ENCODE measurements around the gene CFTR. TPM values are rescaled to one million over a fixed set of nuclear protein-coding genes. Genes with fewer than 3 reads are reported as not detected.

CFTR gene
- total and polyA plus RNA-seq, 2 of the 8 experiments (the other 6 are each of a cell fraction or from before 2014, with no cell fraction given): 1.2 to 1.6 TPM

DNA sequence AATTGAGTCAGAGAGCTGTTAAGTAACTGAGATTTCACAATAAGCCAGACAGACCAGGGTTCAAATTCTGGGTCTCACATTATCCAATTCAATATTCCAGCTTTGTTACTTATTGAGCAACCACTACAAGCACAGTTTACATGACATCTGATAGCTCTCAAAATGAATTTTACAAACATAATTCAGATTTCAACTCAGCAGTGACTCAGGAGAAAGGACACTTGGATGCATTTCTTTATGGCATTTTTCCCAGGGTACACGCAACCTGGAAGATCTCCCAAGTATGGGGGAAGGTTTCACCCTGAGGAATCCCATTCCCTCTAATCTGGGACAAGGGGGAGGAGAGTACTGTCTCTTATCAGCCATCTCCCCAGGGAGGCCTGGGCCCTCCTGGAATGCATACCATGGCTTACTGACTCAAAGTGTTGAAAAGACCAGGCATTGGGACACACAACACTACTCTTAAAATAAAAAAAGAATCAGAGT, 102.4 kb downstream of the CFTR start:
- H4K8ac ChIP-seq (ENCODE audit: extremely low read depth, insufficient read depth, low read length): no peak overlapping the region
- TF ChIP-seq TEAD4 (IDR thresholded peaks at IDR 0.05; ENCODE audit: low read depth, low read length) (0 out of 2 replicates have a peak, but pooled peaks have one; percentile 20), NANOG (IDR thresholded peaks at IDR 0.05; ENCODE audit: insufficient read depth, low read depth, low read length, poor library complexity, severe bottlenecking) (no peak), HDAC2 (IDR thresholded peaks at IDR 0.05; ENCODE audit: borderline replicate concordance in 1 of 2, low read depth in 2 of 2, low read length in 2 of 2) (no peak)
- ChIA-PET POLR2A (ENCODE audit: partially characterized antibody) (no interaction called here), CTCF (ENCODE audit: partially characterized antibody) (no interaction called here)
- H2AFZ ChIP-seq (ENCODE audit: low read length): no peak overlapping the region
- 100% methylated on average over 1 of the region's 1 CpG; no CpG with 5 or more reads in 1 of the 2 experiments for WGBS, 2 experiments (ENCODE audit: extremely low coverage in 1 of 2, insufficient coverage in 1 of 2, insufficient read length in 1 of 2, insufficient replicate concordance in 2 of 2, low coverage in 1 of 2, low lambda C conversion rate in 2 of 2, missing lambda C conversion rate in 1 of 2)
- no peak overlapping the region for H2BK12ac ChIP-seq (ENCODE audit: low read depth, low read length)
- no peak overlapping the region for H2BK20ac ChIP-seq (ENCODE audit: low read length)
- no peak overlapping the region for H3K14ac ChIP-seq (ENCODE audit: insufficient read length)
- FAIRE-seq: no peak
- no peak overlapping the region for H2BK15ac ChIP-seq (ENCODE audit: low read length)
- H3K56ac ChIP-seq (replicated peaks; ENCODE audit: insufficient read length, low read depth, low read length): no peak overlapping the region
- no peak overlapping the region for H2BK5ac ChIP-seq (ENCODE audit: low read depth, low read length)
- H4K5ac ChIP-seq (ENCODE audit: insufficient read length, low read depth, low read length): no peak overlapping the region
- H3K4ac ChIP-seq (replicated peaks; ENCODE audit: insufficient read length, low read depth, low read length): no peak overlapping the region
- H3K4me2 ChIP-seq (ENCODE audit: insufficient read depth in 1 of 2, low read depth in 2 of 2, low read length in 2 of 2): no peak overlapping the region
- H3K27me3 ChIP-seq (replicated peaks in 1 of 4; ENCODE audit: control insufficient read depth in 3 of 4, extremely low read depth in 1 of 4, insufficient read depth in 3 of 4, low read length in 3 of 4): no peaks in the 10 kb centered on the region
- no peak overlapping the region for H2AK5ac ChIP-seq (ENCODE audit: low read depth, low read length)
- H3K36me3 ChIP-seq (ENCODE audit: control insufficient read depth in 2 of 4, insufficient read depth in 4 of 4, low read length in 3 of 4): no peaks in the 10 kb centered on the region
- DNase-seq (ENCODE audit: low read depth in 1 of 2, low spot score in 2 of 2): peak in 1 of 2 experiments; percentile 9
- H3K79me1 ChIP-seq (ENCODE audit: low read depth, low read length): no peaks in the 10 kb centered on the region
- H3K4me3 ChIP-seq (ENCODE audit: extremely low read depth in 1 of 4, insufficient read depth in 2 of 4, low read depth in 3 of 4, low read length in 4 of 4): no peak overlapping the region
- H3K23me2 ChIP-seq (ENCODE audit: low read depth, low read length): no peaks in the 10 kb centered on the region
- peaks cover 0 to 2% (median 2%) of the 10 kb centered on the region in 4 experiments; a peak in 2 of 7 replicates for H3K4me1 ChIP-seq (replicated peaks in 1 of 4; ENCODE audit: control insufficient read depth in 3 of 4, insufficient read depth in 4 of 4, low read length in 3 of 4)
- H4K91ac ChIP-seq (replicated peaks; ENCODE audit: insufficient read length, low read length): no peak overlapping the region
- H2BK120ac ChIP-seq (replicated peaks; ENCODE audit: low read depth, low read length): no peak overlapping the region
- no peak overlapping the region for H3K18ac ChIP-seq (ENCODE audit: extremely low read depth, low read length)
- H3K23ac ChIP-seq (ENCODE audit: insufficient read length): no peak overlapping the region
- no peak overlapping the region for H3K27ac ChIP-seq (ENCODE audit: low read depth, low read length)
- no peaks in the 10 kb centered on the region for H3K9me3 ChIP-seq (ENCODE audit: insufficient read depth in 2 of 2, low read depth in 1 of 2, low read length in 1 of 2)
- no peak overlapping the region for H3K9ac ChIP-seq (replicated peaks in 1 of 4; ENCODE audit: extremely low read depth in 1 of 4, low read depth in 3 of 4, low read length in 3 of 4)
- H4K20me1 ChIP-seq (replicated peaks in 1 of 2; ENCODE audit: control insufficient read depth in 1 of 2, insufficient read depth in 2 of 2, low read length in 2 of 2): no peaks in the 10 kb centered on the region
- no peaks in the 10 kb centered on the region for H3K79me2 ChIP-seq (ENCODE audit: control insufficient read depth in 1 of 2, insufficient read depth in 2 of 2, low read length in 2 of 2)
